Stimulated activated CD8-positive, alpha-beta memory T cell treated with anti-CD3 and anti-CD28 coated beads, Interleukin-12 subunit alpha, Interleukin-12 subunit beta, amount 100 ng/mL, for 4 hours (primary cell): ENCODE results near the gene TIAM1.
A peak's percentile ranks its signal among the peaks of the same experiment; 100 is the strongest.

Experiments used
- DNase-seq: peaks from one replicate; pipeline ENCODE4 v3.0.0-alpha.2; 2020; ENCODE audit warnings: low read depth

The TIAM1 gene

DNA sequence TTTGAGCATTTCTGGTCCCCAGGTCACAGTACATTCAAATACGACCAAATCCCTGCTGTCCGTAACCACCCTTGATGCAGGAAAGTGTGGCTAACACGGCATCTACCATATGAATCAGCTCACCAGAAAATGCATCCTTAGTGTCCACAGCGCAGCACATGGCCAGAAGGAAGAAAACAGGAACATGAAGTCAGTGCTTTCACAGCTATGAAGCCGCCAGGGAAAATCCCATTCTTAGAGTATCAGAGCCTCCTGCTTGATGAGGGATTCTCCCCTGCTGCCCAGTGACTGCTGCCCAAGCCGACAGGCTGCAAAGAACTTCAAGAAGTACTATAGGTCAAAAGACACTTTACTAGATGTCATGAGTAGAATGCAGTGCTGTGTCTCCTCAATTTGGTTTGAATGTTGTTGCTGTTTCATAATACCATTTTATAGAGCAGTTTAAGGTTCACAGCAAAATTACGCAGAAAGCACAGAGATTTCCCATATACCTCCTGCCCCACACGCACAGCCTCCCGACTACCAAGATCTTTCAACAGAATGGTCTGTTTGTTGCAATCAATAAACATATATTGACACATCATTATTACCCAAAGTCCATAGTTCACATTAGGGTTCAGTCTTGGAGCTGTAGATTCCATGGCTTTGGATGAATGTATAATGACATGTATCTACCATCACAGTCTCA is 14.5 kb downstream of the TIAM1 start:
- no peak for DNase-seq

DNA sequence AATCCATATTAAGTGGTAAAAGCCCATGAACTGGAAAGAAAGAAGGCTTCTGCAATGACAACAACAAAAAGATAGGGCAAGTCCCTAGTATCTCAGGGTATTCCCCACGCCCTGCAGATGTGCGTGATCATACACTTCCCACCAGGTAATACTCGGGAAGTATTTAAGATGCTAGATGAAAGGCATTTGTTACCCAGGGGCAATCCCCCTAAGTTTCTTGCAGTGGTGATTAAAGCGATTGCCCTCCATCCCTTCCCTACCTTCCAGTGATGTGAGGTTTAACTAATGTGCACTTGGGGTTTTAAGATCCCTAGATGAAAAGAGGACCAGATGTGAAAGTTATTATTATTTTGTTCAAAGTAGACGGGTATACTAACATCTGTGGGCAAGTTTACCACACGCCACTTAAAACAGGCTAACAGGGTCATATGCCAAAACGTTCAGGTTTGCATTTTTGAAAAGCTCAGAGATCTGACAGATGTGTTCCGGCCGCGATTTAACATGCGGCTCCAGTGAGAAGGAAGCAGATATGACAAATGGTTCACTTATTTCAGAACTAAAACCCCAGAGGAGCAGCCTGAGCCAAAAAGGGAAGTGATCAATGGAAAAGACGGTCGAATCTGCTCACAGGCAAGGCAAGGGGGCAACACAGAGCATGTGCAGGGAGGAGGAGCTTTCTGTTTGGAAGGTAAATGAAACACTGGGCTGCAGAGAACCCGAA is 17.4 kb downstream of the TIAM1 start:
- no peak for DNase-seq

DNA sequence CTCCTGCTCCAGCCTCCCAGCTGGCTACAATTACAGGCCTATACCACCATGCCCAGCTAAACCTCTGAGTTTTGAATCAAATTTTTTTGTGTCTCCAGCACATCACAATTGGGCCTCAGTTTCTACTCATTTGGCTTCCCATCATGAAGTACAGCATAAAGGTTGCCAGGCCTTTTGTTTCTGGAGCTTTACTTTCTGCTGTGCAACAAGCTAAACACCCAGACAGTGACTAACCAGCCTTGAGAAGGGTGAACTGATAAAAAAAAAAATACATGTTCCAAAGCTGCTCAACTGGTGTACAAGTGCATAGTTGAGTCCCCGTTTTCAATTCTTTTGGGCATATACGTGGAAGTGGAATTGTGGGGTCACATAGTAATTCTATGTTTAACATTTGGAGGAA is 25.1 kb downstream of the TIAM1 start:
- no peak for DNase-seq

- DNase-seq, result no peak
These were observed 26.4 kb downstream of the TIAM1 start for GRCh38 chr21:31317688-31318087.

- no peak for DNase-seq
These were observed 27.4 kb downstream of the TIAM1 start for GRCh38 chr21:31316488-31317169.

GRCh38 chr21:31316072-31316471 is 28.0 kb downstream of the TIAM1 start:
- no peak for DNase-seq

DNA sequence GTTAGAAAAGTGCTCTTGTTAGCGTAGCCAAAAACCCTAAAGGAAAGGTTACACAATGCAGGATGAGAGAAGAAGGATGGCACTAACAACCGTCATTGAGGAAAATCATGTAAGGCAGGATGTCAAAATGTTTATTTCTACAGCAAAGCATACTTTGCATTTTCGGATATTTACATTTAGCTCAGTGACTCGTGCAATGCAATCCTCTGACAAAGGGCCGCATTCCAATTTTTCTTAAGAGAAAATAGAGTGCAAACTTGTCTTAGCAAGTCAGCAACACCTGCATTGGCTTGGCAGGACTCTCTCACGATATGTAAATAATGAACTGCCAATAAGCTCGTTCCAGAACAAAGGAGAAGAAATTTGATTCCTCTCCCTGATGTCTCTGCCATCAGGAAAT is 33.3 kb downstream of the TIAM1 start:
- DNase-seq, result no peak

DNA sequence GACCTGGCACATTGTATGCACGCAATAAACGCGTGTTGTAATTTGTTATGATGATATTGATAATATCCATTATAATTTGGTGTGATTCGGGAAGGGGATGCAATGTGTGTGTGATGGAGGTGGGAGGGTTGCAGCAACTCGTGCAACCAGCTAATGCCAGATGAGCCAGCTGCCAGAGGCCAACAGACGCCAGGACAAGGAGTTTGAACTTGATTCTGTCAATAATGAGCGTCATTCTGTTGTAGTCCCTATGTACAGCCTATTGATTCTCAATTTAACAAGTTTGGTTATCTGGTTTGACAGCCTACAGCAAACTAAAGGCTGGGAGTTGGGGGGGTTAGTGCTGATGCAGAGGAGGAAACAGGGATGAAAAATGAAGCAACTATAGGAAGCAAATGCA is 35.5 kb downstream of the TIAM1 start:
- DNase-seq, result no peak

DNA sequence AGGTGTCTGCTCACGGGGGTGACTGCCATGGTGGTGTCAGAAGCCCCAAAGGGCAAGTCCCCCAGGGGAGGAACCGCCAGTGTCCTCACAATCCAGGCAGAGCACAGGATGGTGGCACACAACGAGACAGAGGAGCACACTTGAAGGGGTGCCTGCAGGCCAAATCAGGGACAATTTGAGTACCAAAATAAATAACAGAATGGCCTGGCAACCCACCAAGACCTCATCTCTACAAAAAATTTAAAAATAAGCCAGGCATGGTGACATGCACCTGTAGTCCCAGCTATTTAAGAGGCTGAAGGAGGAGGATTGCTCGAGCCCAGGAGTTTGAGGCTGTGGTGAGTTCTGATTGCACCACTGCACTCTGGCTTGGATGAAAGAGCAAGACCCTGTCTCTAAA is 38.2 kb downstream of the TIAM1 start:
- DNase-seq, result no peak

DNA sequence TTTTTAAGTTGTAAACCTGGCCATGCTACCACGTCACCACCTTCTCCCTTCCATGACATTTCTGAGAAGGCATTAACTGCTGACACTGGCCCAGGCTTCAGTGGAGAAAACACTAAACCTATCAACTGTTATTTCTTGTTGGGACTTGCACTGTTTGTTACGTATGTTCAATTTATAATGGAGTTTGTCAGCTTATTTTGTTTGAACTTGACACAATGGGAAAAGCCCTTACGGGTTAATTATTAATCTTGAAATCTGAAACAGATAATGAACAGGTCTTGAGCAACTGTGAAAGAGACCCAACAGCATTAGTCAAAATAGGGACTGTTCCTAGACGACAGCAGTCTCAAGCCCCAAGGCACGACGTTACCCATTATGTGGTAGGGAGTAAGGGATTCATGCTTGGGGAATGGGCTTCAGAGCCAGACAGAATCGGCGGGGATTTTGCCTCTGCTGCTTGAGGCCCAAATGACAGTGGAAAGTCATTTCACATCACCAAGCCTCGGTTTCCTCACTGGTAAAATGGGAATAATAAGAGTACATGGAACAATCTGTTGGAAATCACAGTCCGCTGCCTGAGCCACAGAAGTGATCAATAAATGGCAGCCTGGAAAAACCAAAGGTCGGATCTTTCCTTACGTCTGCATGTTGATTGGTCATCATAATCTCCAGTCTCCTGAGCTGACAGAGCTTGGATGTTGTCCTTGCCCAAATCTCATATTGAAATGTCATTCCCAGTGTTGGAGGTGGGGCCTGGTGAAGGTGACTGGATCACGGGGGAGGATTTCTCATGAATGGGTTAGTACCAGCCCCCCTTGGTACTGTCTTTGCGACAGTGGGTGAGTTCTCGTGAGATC is 44.5 kb downstream of the TIAM1 start:
- no peak for DNase-seq

DNA sequence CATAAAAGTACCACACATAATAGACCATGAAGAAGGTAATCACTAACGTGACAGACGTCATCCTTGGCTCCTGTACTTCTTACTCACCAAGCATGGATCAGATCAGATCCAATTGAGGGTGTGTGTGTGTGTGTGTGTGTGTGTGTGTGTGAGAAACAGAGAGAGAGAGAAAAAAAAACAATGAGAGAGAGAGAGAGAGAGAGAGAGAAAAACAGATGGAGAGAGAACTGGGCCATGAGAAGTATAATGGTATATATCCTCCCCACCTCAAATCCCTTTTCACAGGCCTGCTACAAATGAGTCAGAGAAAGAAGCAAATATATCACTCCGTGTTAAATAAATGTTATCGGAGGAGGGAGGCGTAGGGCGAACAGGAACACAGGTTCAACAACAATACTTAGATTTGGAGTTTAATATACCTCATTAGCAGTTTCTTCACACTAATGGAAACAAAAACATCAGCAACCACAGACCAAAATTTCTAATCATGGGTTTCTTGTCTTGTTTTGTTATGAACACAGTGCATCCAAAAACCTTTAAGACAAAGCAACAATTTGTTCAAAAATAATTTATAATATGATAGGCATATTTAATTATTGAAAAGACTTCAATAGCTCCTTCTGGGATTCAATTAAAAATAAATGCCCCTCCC is 45.3 kb downstream of the TIAM1 start:
- DNase-seq, result no peak

- DNase-seq, result no peak
These were observed 46.3 kb downstream of the TIAM1 start for GRCh38 chr21:31297806-31298205.

- no peak for DNase-seq
These were observed 48.4 kb downstream of the TIAM1 start for GRCh38 chr21:31295676-31296075.

DNA sequence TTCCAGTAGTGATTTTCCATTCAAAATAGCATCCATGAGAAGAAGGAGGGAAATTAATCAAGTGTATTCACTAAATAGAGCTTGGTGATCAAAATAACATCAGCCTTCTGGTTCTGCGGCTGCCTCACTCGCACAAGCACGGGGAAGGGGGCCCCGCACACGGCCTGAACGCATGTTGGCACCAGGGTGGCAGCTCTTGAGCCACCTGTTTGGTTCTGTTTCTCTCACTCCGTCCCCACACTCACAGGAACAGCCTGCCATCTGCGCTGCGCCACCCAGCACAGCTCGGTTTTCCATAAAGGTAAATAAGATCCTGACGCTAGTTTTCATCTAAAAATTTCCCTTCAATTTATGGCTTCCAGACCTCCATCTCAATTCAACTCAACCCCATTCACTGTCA is 49.4 kb downstream of the TIAM1 start:
- no peak for DNase-seq

- DNase-seq, result peak; percentile 26
These were observed 50.1 kb downstream of the TIAM1 start for GRCh38 chr21:31293986-31294385.

DNA sequence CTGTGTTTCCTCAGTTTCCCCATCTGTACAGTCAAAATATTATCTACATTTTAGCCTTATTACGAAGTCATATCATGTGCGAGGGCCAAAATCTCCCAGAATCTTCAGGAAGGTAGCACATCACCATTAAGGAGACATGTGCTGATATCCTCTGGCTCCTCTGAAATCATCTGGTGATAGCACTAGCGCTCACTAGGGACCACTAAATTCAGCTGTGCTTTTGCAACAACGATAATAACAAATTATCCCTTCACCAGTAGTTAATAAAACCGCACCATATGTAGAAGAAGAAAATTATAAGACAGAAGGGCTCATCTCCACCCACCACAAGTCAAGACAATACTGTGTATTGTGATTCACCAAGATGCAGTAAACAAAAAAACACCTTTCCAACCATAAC is 53.3 kb downstream of the TIAM1 start:
- no peak for DNase-seq

GRCh38 chr21:31289702-31290101 is 54.4 kb downstream of the TIAM1 start:
- DNase-seq, result no peak

DNA sequence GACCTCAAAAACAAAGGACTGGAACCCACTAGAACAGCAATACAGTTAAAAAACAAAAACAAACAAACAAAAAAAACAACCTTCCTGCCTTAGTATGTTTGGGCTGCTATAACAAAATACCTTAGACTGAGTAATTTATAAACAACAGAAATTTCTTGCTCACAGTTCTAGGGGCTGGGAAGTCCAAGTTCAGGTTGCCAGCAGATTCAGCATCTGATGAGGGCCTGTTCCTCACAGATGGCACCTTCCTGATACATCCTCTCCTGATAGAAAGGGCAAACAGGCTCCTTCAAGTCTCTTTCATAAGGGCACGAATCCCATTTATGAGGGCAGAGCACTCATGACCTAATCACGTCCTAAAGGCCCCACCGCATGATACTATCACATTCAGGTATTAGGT is 55.9 kb downstream of the TIAM1 start:
- DNase-seq, result no peak

DNA sequence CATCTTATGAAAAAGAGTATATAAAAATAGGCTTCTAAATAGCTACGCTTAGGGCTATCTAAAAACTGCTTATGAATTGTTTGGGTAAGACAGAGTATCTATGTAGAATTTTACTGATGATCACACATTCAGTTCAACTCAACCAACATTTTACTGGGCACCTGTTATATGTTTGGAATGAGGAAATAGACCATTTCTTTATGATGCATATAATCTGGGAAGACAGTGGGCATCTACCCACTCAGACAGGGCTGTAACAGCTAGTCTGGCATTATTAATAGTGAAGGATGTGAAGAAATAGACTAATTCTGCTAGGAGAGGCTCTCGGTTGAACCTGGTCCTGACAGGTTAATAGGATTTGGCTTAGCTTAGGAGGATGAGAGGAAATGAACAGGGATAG is 56.9 kb downstream of the TIAM1 start:
- no peak for DNase-seq

DNA sequence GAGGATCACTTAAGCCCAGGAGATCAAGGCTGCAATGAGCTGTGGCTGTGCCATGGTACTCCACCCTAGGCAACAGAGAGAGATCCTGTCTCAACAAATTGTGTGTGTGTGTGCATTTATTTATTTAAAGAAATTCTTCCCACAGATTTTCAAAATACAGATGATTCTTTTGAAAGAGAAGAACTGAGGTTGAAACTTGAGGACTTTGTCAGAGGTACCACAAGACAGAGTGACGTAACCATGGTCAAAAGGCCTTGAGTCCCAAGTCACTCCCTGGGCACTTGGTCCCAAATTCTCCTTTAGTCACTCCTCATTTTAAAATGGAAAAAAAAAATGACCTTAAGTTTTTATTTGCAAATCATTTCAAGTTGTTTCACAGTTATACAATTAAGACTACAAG is 57.4 kb downstream of the TIAM1 start:
- no peak for DNase-seq

GRCh38 chr21:31284797-31285397 is 59.2 kb downstream of the TIAM1 start:
- no peak for DNase-seq
